Testis (tissue), 3 donors: ENCODE measurements around the gene TPRX2. TPM values are rescaled to one million over a fixed set of nuclear protein-coding genes. Genes with fewer than 3 reads are reported as not detected.

Experiments
- DNase-seq: peaks from one replicate; pipeline ENCODE4 v3.0.0-alpha.2; 2019
- H3K27ac ChIP-seq, 2 donors: fragments of 200-600 bp; sonication (generic); one replicate each; pipeline ENCODE4 v1.5.1; 2019
- H3K27me3 ChIP-seq: fragments of 200-600 bp; sonication (generic); one replicate; pipeline ENCODE4 v1.5.1; 2019
- H3K36me3 ChIP-seq: fragments of 200-600 bp; sonication (generic); one replicate; pipeline ENCODE4 v1.5.1; 2017; ENCODE audit warnings: low read depth; ENCODE audit errors: missing control alignments
- H3K4me1 ChIP-seq: fragments of 200-600 bp; sonication (generic); one replicate; pipeline ENCODE4 v1.5.1; 2019
- H3K4me3 ChIP-seq, 2 donors: fragments of 200-600 bp; sonication (generic); one replicate each; pipeline ENCODE4 v1.5.1; 2017 to 2019
- H3K9me3 ChIP-seq: fragments of 200-600 bp; sonication (generic); one replicate; pipeline ENCODE4 v1.5.1; 2017
- CTCF ChIP-seq, 3 experiments: fragments of 450-650 bp in 2 of 3; fragments of 200-600 bp in 1 of 3; sonication (generic) in 1 of 3; IDR thresholded peaks; one replicate each; pipeline ENCODE4 v1.5.1; 2016 to 2019; ENCODE audit warnings: antibody characterized with exemption in 3 of 3, mild to moderate bottlenecking in 2 of 3, moderate library complexity in 1 of 3
- POLR2A ChIP-seq: fragments of 450-650 bp; IDR thresholded peaks from one replicate; pipeline ENCODE4 v1.6.1; 2017; ENCODE audit warnings: antibody characterized with exemption, mild to moderate bottlenecking, moderate library complexity
- WGBS, 2 donors: methylation state at CpG; one replicate each; pipeline ENCODE4 v1.1.5; 2018; 5-methylcytosine and 5-hydroxymethylcytosine counted together
- intact Hi-C: fragments of 100-400 bp; cut with DNase I; formaldehyde crosslinking; loops from one replicate; pipeline ENCODE4 v1.15.1; 2023; ENCODE audit warnings: low total_unique reads
- polyA plus RNA-seq: library from polyadenylated mRNA; stranded (reverse); fragments of 350-450 nt; fragmentation: Illumina TruSeq; extraction: RNeasy Lipid Tissue Mini Kit (QIAGEN cat#74804); gene quantifications from one replicate; pipeline ENCODE4 v1.2.3, GENCODE V29; 2014; ENCODE audit warnings: low read depth, low replicate concordance; ENCODE audit not compliant: insufficient read depth
- total RNA-seq, 2 donors: library from RNA; depleted of rRNA; stranded (reverse); fragments of >200 nt; gene quantifications; one replicate each; pipeline ENCODE4 v1.2.3, GENCODE V29; 2016

The TPRX2 gene
- total and polyA plus RNA-seq, 3 donors from 2014 or later: 0.37 to 0.63 (median 0.53) TPM

- DNase-seq: no peak
- Histone ChIP-seq H3K27ac (no peak overlapping the region), H3K27me3 (no peaks in the 10 kb centered on the region), H3K4me1 (no peaks in the 10 kb centered on the region), H3K9me3 (no peaks in the 10 kb centered on the region), H3K4me3 (no peak overlapping the region), H3K36me3 (no peaks in the 10 kb centered on the region)
- WGBS, 2 donors: 82 to 83% methylated on average over 7 to 8 of the region's 8 CpGs
- TF ChIP-seq POLR2A: no peak
- TF ChIP-seq CTCF (IDR thresholded peaks at IDR 0.05): no peak
- intact Hi-C loops: no loop called here
Observed at GRCh38 chr19:47836038-47836437, 23.0 kb upstream of the TPRX2 start.

- no peak overlapping the region for H3K27ac ChIP-seq
- H3K9me3 ChIP-seq: no peaks in the 10 kb centered on the region
- no peak for DNase-seq
- 65 to 85% methylated on average over 5 to 16 of the region's 16 CpGs for WGBS, 2 donors
- no peak overlapping the region for H3K4me3 ChIP-seq
- no peak for TF ChIP-seq POLR2A
- no peak for TF ChIP-seq CTCF (IDR thresholded peaks at IDR 0.05)
- H3K36me3 ChIP-seq: no peaks in the 10 kb centered on the region
- intact Hi-C loops: no loop called here
- H3K4me1 ChIP-seq: no peaks in the 10 kb centered on the region
- no peaks in the 10 kb centered on the region for H3K27me3 ChIP-seq
Observed at GRCh38 chr19:47839411-47839810, 19.6 kb upstream of the TPRX2 start.

GRCh38 chr19:47839913-47840312 lies 19.1 kb upstream of the TPRX2 start:
- TF ChIP-seq CTCF (IDR thresholded peaks at IDR 0.05): no peak
- no peak for TF ChIP-seq POLR2A
- Histone ChIP-seq H3K9me3 (no peaks in the 10 kb centered on the region), H3K4me1 (no peaks in the 10 kb centered on the region), H3K4me3 (no peak overlapping the region), H3K36me3 (no peaks in the 10 kb centered on the region), H3K27ac (no peak overlapping the region), H3K27me3 (no peaks in the 10 kb centered on the region)
- intact Hi-C loops: no loop called here
- WGBS, 2 donors: 37 to 46% methylated on average over 10 of the region's 10 CpGs
- no peak for DNase-seq

- Histone ChIP-seq H3K4me1 (no peaks in the 10 kb centered on the region), H3K27me3 (no peaks in the 10 kb centered on the region), H3K4me3 (no peak overlapping the region), H3K36me3 (no peaks in the 10 kb centered on the region), H3K27ac (no peak overlapping the region), H3K9me3 (no peaks in the 10 kb centered on the region)
- TF ChIP-seq POLR2A (no peak), CTCF (IDR thresholded peaks at IDR 0.05) (no peak)
- WGBS, 2 donors: 53 to 68% methylated on average over 5 of the region's 5 CpGs
- no peak for DNase-seq
- intact Hi-C loops: no loop called here
Observed at GRCh38 chr19:47842941-47843340, 16.1 kb upstream of the TPRX2 start.

GRCh38 chr19:47848425-47848822 lies 10.6 kb upstream of the TPRX2 start:
- WGBS, 2 donors: 39 to 51% methylated on average over 10 of the region's 10 CpGs
- intact Hi-C loops: no loop called here
- Histone ChIP-seq H3K4me1 (no peaks in the 10 kb centered on the region), H3K27ac (no peak overlapping the region), H3K36me3 (no peaks in the 10 kb centered on the region), H3K4me3 (peak overlapping the region; percentile 12 to 41), H3K27me3 (no peaks in the 10 kb centered on the region), H3K9me3 (no peaks in the 10 kb centered on the region)
- no peak for DNase-seq
- no peak for TF ChIP-seq POLR2A
- TF ChIP-seq CTCF (IDR thresholded peaks at IDR 0.05): no peak
